Ovary (tissue), 9 donors: ENCODE results near the gene USP13. TPM values are rescaled to one million over a fixed set of nuclear protein-coding genes. Genes with fewer than 3 reads are reported as not detected.

Experiments
- DNase-seq, 5 donors: peaks; one replicate each; pipeline ENCODE4 v3.0.0-alpha.2; 2019 to 2020
- H3K27ac ChIP-seq, 2 donors: fragments of 200-600 bp; one replicate each; pipeline versions ENCODE4 v1.5.1 to v1.8.0; 2019 to 2022
- H3K27me3 ChIP-seq: fragments of 200-600 bp; one replicate; pipeline ENCODE4 v1.8.0; 2022
- H3K36me3 ChIP-seq: fragments of 200-600 bp; sonication (generic); one replicate; pipeline ENCODE4 v1.5.1; 2019
- H3K4me1 ChIP-seq: one replicate; pipeline ENCODE4 v1.8.1; 2013; ENCODE audit warnings: mild to moderate bottlenecking, moderate library complexity; ENCODE audit not compliant: insufficient read depth
- H3K4me3 ChIP-seq: fragments of 200-600 bp; sonication (generic); one replicate; pipeline ENCODE4 v1.5.1; 2017
- H3K9me3 ChIP-seq, 2 donors: fragments of 200-600 bp in 1 of 2; sonication (generic) in 1 of 2; one replicate each; pipeline versions ENCODE4 v1.5.1 to v1.8.1; 2013 to 2019; ENCODE audit warnings: mild to moderate bottlenecking in 1 of 2, moderate library complexity in 1 of 2
- CTCF ChIP-seq, 3 donors: fragments of 450-650 bp in 2 of 3; fragments of 200-600 bp in 1 of 3; IDR thresholded peaks; one replicate each; pipeline versions ENCODE4 v1.5.1 to v1.8.0; 2016 to 2022; ENCODE audit warnings: antibody characterized with exemption in 3 of 3, mild to moderate bottlenecking in 1 of 3
- EP300 ChIP-seq: sonication (generic); formaldehyde crosslinking; IDR thresholded peaks from one replicate; pipeline ENCODE4 v1.6.1; 2017; ENCODE audit warnings: antibody characterized with exemption
- POLR2A ChIP-seq: fragments of 450-650 bp; IDR thresholded peaks from one replicate; pipeline ENCODE4 v1.6.1; 2017; ENCODE audit warnings: antibody characterized with exemption, mild to moderate bottlenecking, moderate library complexity
- WGBS, 3 donors: extraction: QIAGEN DNeasy Blood & Tissue Kit in 1 of 3; methylation state at CpG; one replicate each; pipeline versions ENCODE4 v1.1.5 to v1.1.7; 2013 to 2017; 5-methylcytosine and 5-hydroxymethylcytosine counted together
- intact Hi-C, 4 donors: fragments of 100-400 bp; cut with DNase I; formaldehyde crosslinking; loops; one replicate each; pipeline versions ENCODE4 v1.11.0 to v1.15.1; 2022 to 2023
- polyA plus RNA-seq, 2 donors: library from polyadenylated mRNA; stranded (reverse); fragments of 200-250 nt in 1 of 2; fragments of 350-450 nt in 1 of 2; fragmentation: Illumina TruSeq in 1 of 2; extraction: RNeasy Lipid Tissue Mini Kit (QIAGEN cat#74804) in 1 of 2; gene quantifications; one replicate each; pipeline ENCODE4 v1.2.3, GENCODE V29; 2013 to 2014
- total RNA-seq, 7 donors: library from RNA; depleted of rRNA in 2 of 7; stranded (reverse); fragments of >200 nt in 2 of 7; fragmentation: NEBNext Ultra II Directional in 3 of 7; extraction: Animal tissue kit (Norgen Biotek cat#: 25700) in 3 of 7; gene quantifications; one replicate each; pipeline versions ENCODE4 v1.1.0 to v1.2.4, GENCODE V29; 2016 to 2023
- donor health status: DM: no; HTN: no; CAD: no; lungs with moderate emphysema.
- donor health status: DM: no; HTN: no; CAD: no.
- donor health status: Bipolar disorder and iron deficiency.
- donor health status: DM: yes; HTN: yes; CAD: no.
- donor health status: DM: no; HTN: no; CAD: no.
- donor health status: DM: yes; HTN: yes; CAD: no.

The USP13 gene
- total and polyA plus RNA-seq, 9 donors: 7.0 to 26.3 (median 19.4) TPM

GRCh38 chr3:179809639-179810038 is 156.8 kb downstream of the USP13 start:
- intact Hi-C loops: loop anchor here in 3 of 4 donors (5.0 to 10.0 kb wide), 2 partner anchors 785 to 788 kb away; no protein-coding TSS in a partner anchor
- Histone ChIP-seq H3K27ac (no peak overlapping the region), H3K4me3 (no peak overlapping the region), H3K36me3 (no peaks in the 10 kb centered on the region), H3K4me1 (no peaks in the 10 kb centered on the region), H3K27me3 (no peaks in the 10 kb centered on the region), H3K9me3 (no peaks in the 10 kb centered on the region)
- DNase-seq: no peak
- TF ChIP-seq POLR2A (no peak), EP300 (no peak), CTCF (IDR thresholded peaks at IDR 0.05) (no peak)

DNA sequence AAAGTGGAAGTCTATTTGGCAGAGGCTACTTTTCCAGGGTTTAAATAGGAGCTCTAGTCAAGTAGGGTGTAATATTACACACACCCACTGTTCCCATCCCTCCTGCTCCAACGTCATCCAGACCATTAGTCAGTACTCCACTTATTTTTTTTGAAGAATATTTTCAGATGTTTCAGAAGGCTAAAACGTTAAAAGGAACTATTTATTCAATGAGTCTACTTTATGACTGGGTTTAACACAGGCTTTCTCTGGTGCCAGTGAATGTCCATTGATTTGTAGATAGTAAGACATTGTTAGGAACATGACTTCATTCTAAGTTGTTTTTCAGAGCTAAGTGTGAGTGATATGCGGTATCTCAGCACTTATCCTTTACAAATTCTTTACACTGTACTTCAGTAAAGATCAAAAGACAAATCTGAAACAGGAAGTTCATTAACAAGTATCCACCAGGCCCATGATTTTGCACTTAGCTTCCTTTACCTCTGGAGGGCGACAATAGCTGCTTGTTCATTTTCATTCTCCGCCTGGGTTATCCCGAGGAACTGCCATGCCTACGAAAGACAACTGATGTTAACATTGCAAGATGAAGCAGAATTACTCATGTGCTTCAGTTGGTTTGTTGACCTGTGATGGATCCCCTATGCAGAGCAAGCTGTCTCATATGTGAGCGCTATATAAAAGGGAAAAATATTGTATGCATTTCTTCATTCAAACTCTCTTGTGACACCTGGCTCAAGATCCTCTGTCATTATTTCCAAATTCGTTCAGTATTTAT is 158.7 kb downstream of the USP13 start:
- intact Hi-C loops: loop anchor here in 2 of 4 donors (5.0 to 10.0 kb wide), 2 partner anchors 783 to 786 kb away; no protein-coding TSS in a partner anchor
- H3K36me3 ChIP-seq: no peaks in the 10 kb centered on the region
- 21 to 25% (median 22%) methylated on average over 9 of the region's 9 CpGs for WGBS, 3 donors
- H3K27me3 ChIP-seq: no peaks in the 10 kb centered on the region
- no peaks in the 10 kb centered on the region for H3K4me1 ChIP-seq
- peak in 2 of 3 donors; percentile 23 to 39 for TF ChIP-seq CTCF (IDR thresholded peaks at IDR 0.05)
- TF ChIP-seq EP300: no peak
- no peak for TF ChIP-seq POLR2A
- H3K27ac ChIP-seq: no peak overlapping the region
- no peak overlapping the region for H3K4me3 ChIP-seq
- DNase-seq: peak in 2 of 5 donors; percentile 16 to 43
- H3K9me3 ChIP-seq: no peaks in the 10 kb centered on the region

DNA sequence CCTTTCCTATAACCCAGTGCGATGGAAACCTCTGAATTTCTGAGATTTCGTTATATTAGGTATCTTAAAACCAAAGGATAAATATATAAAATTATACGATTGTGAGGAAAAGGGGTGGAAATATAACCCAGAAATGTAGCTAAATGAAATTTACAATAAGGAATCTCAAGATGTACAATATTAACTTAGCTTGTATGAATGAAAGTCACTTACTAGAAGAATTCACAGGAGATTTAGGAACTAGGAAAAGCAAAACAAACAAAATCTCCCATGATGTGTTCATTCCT is 159.2 kb downstream of the USP13 start:
- 83 to 86% (median 84%) methylated on average over 3 of the region's 3 CpGs for WGBS, 3 donors
- H3K36me3 ChIP-seq: no peaks in the 10 kb centered on the region
- no peaks in the 10 kb centered on the region for H3K4me1 ChIP-seq
- DNase-seq: no peak
- no peak overlapping the region for H3K27ac ChIP-seq
- no peak for TF ChIP-seq CTCF (IDR thresholded peaks at IDR 0.05)
- no peak for TF ChIP-seq POLR2A
- TF ChIP-seq EP300: no peak
- H3K4me3 ChIP-seq: no peak overlapping the region
- intact Hi-C loops: loop anchor here in 2 of 4 donors (5.0 to 10.0 kb wide), 2 partner anchors 783 to 785 kb away; no protein-coding TSS in a partner anchor
- no peaks in the 10 kb centered on the region for H3K9me3 ChIP-seq
- no peaks in the 10 kb centered on the region for H3K27me3 ChIP-seq

DNA sequence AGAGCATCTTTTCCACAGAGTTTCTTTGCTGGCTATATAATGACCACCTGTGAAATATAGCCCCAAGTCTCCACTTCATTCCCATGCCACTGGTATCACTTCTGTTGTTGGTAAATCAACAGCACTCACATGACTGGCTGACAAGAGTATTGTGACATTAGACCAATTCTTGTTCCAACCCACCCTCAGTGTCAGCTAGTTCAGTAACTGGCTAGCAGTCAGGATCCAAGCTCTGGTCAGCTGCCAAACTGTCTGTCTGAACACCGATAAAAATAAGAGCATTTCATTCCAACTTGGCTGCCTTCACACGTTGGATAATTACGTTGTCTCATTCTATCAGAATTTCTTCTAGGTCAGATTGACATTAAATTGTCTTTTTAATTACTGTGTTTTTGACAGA is 166.5 kb downstream of the USP13 start:
- DNase-seq: no peak
- WGBS, 3 donors: 4 to 22% (median 12%) methylated on average over 3 of the region's 3 CpGs
- intact Hi-C loops: loop anchor here in 1 of 4 donors (10.0 kb wide), 1 partner anchor 775 kb away; no protein-coding TSS in a partner anchor
- Histone ChIP-seq H3K4me1 (peaks cover 1% of the 10 kb centered on the region), H3K27ac (no peak overlapping the region), H3K27me3 (no peaks in the 10 kb centered on the region), H3K4me3 (no peak overlapping the region), H3K9me3 (no peaks in the 10 kb centered on the region), H3K36me3 (no peaks in the 10 kb centered on the region)
- TF ChIP-seq CTCF (IDR thresholded peaks at IDR 0.05): no peak
- TF ChIP-seq POLR2A: no peak
- TF ChIP-seq EP300: no peak
